ENCODE measurements around the gene ANKZF1. TPM values are rescaled to one million over a fixed set of nuclear protein-coding genes. Genes with fewer than 3 reads are reported as not detected.

Gene ANKZF1
- total and polyA plus RNA-seq, 10 of the 15 experiments (the other 5 are each of a cell fraction or from before 2014, with no cell fraction given): 3.1 to 104 (median 35.0) TPM

GRCh38 chr2:219269362-219270054, 39.9 kb downstream of the ANKZF1 start:
- no peak for ATAC-seq
- in situ Hi-C loops (cut with MboI): no loop called here
- FAIRE-seq: no peak
- CTCF ChIA-PET: interaction anchor here (1.1 to 1.6 kb wide), 3 partner anchors 8 to 26 kb away, joined by 3 to 4 read pairs (median 4); no protein-coding TSS in a partner anchor
- Histone ChIP-seq H3K9ac (ENCODE audit: control insufficient read depth, insufficient read depth, low read length) (no peak overlapping the region), H3K9me3 (replicated peaks; ENCODE audit: control insufficient read depth, insufficient read depth, low read length) (no peaks in the 10 kb centered on the region), H3K27ac (ENCODE audit: control insufficient read depth, insufficient read depth) (no peak overlapping the region), H3K4me1 (ENCODE audit: control insufficient read depth, insufficient read depth, low read length) (no peaks in the 10 kb centered on the region), H3K4me2 (ENCODE audit: control insufficient read depth, insufficient read depth) (no peak overlapping the region), H3K27me3 (replicated peaks in 1 of 2; ENCODE audit: control insufficient read depth in 2 of 2, insufficient read depth in 2 of 2, low read length in 1 of 2) (no peaks in the 10 kb centered on the region), H2AFZ (ENCODE audit: control insufficient read depth, low read depth, low read length) (no peak overlapping the region), H3K79me2 (ENCODE audit: control insufficient read depth, insufficient read depth, low read length) (no peaks in the 10 kb centered on the region), H3K36me3 (ENCODE audit: control insufficient read depth in 2 of 2, insufficient read depth in 2 of 2, low read length in 1 of 2) (no peaks in the 10 kb centered on the region), H3K4me3 (no peak overlapping the region), H4K20me1 (ENCODE audit: control insufficient read depth, insufficient read depth) (no peaks in the 10 kb centered on the region)
- BruUV-seq (replicated peaks): no TSS peak
- no peak for TF ChIP-seq NFXL1 (IDR thresholded peaks at IDR 0.05; ENCODE audit: borderline replicate concordance)
- TF ChIP-seq NFYA (IDR thresholded peaks at IDR 0.05; ENCODE audit: borderline replicate concordance, low read depth, low read length): no peak
- TF ChIP-seq RCOR1 (conservative IDR thresholded peaks at IDR 0.05; ENCODE audit: low read depth, low read length): no peak
- no peak for TF ChIP-seq ZSCAN29 (IDR thresholded peaks at IDR 0.05)
- no peak for TF ChIP-seq KLF5 (IDR thresholded peaks at IDR 0.05; ENCODE audit: partially characterized antibody)
- no peak for TF ChIP-seq SIN3A (IDR thresholded peaks at IDR 0.05; ENCODE audit: low read depth, low read length)
- no peak for TF ChIP-seq GATAD2B (conservative IDR thresholded peaks at IDR 0.05; ENCODE audit: low read depth)
- TF ChIP-seq, protein P1, sequence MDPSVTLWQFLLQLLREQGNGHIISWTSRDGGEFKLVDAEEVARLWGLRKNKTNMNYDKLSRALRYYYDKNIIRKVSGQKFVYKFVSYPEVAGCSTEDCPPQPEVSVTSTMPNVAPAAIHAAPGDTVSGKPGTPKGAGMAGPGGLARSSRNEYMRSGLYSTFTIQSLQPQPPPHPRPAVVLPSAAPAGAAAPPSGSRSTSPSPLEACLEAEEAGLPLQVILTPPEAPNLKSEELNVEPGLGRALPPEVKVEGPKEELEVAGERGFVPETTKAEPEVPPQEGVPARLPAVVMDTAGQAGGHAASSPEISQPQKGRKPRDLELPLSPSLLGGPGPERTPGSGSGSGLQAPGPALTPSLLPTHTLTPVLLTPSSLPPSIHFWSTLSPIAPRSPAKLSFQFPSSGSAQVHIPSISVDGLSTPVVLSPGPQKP (IDR thresholded peaks at IDR 0.05; ENCODE audit: low read depth, low read length): no peak
- TF ChIP-seq, protein P2, sequence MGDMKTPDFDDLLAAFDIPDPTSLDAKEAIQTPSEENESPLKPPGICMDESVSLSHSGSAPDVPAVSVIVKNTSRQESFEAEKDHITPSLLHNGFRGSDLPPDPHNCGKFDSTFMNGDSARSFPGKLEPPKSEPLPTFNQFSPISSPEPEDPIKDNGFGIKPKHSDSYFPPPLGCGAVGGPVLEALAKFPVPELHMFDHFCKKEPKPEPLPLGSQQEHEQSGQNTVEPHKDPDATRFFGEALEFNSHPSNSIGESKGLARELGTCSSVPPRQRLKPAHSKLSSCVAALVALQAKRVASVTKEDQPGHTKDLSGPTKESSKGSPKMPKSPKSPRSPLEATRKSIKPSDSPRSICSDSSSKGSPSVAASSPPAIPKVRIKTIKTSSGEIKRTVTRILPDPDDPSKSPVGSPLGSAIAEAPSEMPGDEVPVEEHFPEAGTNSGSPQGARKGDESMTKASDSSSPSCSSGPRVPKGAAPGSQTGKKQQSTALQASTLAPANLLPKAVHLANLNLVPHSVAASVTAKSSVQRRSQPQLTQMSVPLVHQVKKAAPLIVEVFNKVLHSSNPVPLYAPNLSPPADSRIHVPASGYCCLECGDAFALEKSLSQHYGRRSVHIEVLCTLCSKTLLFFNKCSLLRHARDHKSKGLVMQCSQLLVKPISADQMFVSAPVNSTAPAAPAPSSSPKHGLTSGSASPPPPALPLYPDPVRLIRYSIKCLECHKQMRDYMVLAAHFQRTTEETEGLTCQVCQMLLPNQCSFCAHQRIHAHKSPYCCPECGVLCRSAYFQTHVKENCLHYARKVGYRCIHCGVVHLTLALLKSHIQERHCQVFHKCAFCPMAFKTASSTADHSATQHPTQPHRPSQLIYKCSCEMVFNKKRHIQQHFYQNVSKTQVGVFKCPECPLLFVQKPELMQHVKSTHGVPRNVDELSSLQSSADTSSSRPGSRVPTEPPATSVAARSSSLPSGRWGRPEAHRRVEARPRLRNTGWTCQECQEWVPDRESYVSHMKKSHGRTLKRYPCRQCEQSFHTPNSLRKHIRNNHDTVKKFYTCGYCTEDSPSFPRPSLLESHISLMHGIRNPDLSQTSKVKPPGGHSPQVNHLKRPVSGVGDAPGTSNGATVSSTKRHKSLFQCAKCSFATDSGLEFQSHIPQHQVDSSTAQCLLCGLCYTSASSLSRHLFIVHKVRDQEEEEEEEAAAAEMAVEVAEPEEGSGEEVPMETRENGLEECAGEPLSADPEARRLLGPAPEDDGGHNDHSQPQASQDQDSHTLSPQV (IDR thresholded peaks at IDR 0.05): no peak
- no peak for TF ChIP-seq RB1 (IDR thresholded peaks at IDR 0.05; ENCODE audit: borderline replicate concordance)
- TF ChIP-seq NRF1 (conservative IDR thresholded peaks at IDR 0.05; ENCODE audit: low read depth, low read length): no peak
- no peak for TF ChIP-seq TCF7 (IDR thresholded peaks at IDR 0.05; ENCODE audit: borderline replicate concordance)
- TF ChIP-seq JUND (IDR thresholded peaks at IDR 0.05; ENCODE audit: low read depth, low read length): no peak
- TF ChIP-seq KDM1A (IDR thresholded peaks at IDR 0.05; ENCODE audit: borderline replicate concordance): no peak
- RAD21 ChIA-PET (ENCODE audit: unreplicated experiment): interaction anchor here (1.1 kb wide), 1 partner anchor 14 kb away, joined by 3 read pairs; no protein-coding TSS in a partner anchor
- SMC1A ChIA-PET (ENCODE audit: uncharacterized antibody, unreplicated experiment): interaction anchor here (1.0 to 1.8 kb wide), 2 partner anchors 24 to 26 kb away, joined by 4 to 6 read pairs; partner anchors contain the start of genes GLB1L and STK16
- intact Hi-C loops (cut with micrococcal nuclease; ENCODE audit: unreplicated experiment): no loop called here
- POLR2A ChIA-PET: interaction anchor here (1.3 to 1.4 kb wide), 2 partner anchors 9 to 63 kb away, joined by 4 to 8 read pairs; partner anchors contain the start of gene ZFAND2B
- DNase-seq (ENCODE audit: low read depth, low spot score): no peak
- WGBS (ENCODE audit: insufficient coverage, insufficient replicate concordance, low lambda C conversion rate, missing lambda C conversion rate): 51% methylated on average over 8 of the region's 8 CpGs
